H9 (cell line): ENCODE results near the gene GGTLC2. TPM values are rescaled to one million over a fixed set of nuclear protein-coding genes. Genes with fewer than 3 reads are reported as not detected.

Experiments
- DNase-seq: peaks from one replicate; pipeline ENCODE4 v3.0.0-alpha.2; 2017
- H2AFZ ChIP-seq: one replicate; pipeline ENCODE4 v1.6.1; 2013; ENCODE audit warnings: mild to moderate bottlenecking, low read length, control low read depth, moderate library complexity
- H2AK5ac ChIP-seq: 2 replicates; pipeline ENCODE4 v1.6.1; 2013; ENCODE audit warnings: low read length, control low read depth, mixed read lengths; ENCODE audit not compliant: insufficient read length
- H2BK120ac ChIP-seq: one replicate; pipeline ENCODE4 v1.6.1; 2013; ENCODE audit warnings: low read depth, mild to moderate bottlenecking, low read length, control low read depth, inconsistent platforms; ENCODE audit not compliant: poor library complexity, severe bottlenecking
- H2BK12ac ChIP-seq: 2 replicates; pipeline ENCODE4 v1.6.1; 2013; ENCODE audit warnings: low read length, control low read depth, mixed read lengths, low read depth; ENCODE audit not compliant: insufficient read length
- H2BK15ac ChIP-seq: 2 replicates; pipeline ENCODE4 v1.6.1; 2013; ENCODE audit warnings: low read depth, low read length, control low read depth
- H2BK20ac ChIP-seq: one replicate; pipeline ENCODE4 v1.6.1; 2013; ENCODE audit warnings: low read depth, mild to moderate bottlenecking, low read length, control low read depth, inconsistent platforms; ENCODE audit not compliant: poor library complexity, severe bottlenecking
- H2BK5ac ChIP-seq: 2 replicates; pipeline ENCODE4 v1.6.1; 2013; ENCODE audit warnings: low read length, control low read depth, mixed read lengths; ENCODE audit not compliant: insufficient read length
- H3K14ac ChIP-seq: 2 replicates; pipeline ENCODE4 v1.6.1; 2013; ENCODE audit warnings: low read length, control low read depth; ENCODE audit not compliant: insufficient read depth
- H3K18ac ChIP-seq: 2 replicates; pipeline ENCODE4 v1.6.1; 2013; ENCODE audit warnings: low read depth, mild to moderate bottlenecking, mixed read lengths, low read length, control low read depth; ENCODE audit not compliant: insufficient read length
- H3K23ac ChIP-seq: 2 replicates; pipeline ENCODE4 v1.6.1; 2013; ENCODE audit warnings: low read length, control low read depth, mixed read lengths, low read depth; ENCODE audit not compliant: insufficient read length
- H3K23me2 ChIP-seq: 2 replicates; pipeline ENCODE4 v1.6.1; 2013; ENCODE audit warnings: low read depth, mild to moderate bottlenecking, mixed read lengths, low read length, control low read depth; ENCODE audit not compliant: insufficient read length, poor library complexity, severe bottlenecking
- H3K27ac ChIP-seq: 2 replicates; pipeline ENCODE4 v1.5.1; 2013; ENCODE audit warnings: low read length, control low read depth, mixed read lengths, low read depth; ENCODE audit not compliant: insufficient read length
- H3K27me3 ChIP-seq: 2 replicates; pipeline ENCODE4 v1.6.1; 2013; ENCODE audit warnings: low read length, control low read depth, inconsistent platforms; ENCODE audit not compliant: insufficient read depth
- H3K4ac ChIP-seq: 2 replicates; pipeline ENCODE4 v1.6.1; 2013; ENCODE audit warnings: low read depth, mild to moderate bottlenecking, control low read depth, inconsistent platforms, low read length, moderate library complexity
- H3K4me1 ChIP-seq: 2 replicates; pipeline ENCODE4 v1.6.1; 2013; ENCODE audit warnings: low read length, control low read depth, inconsistent platforms; ENCODE audit not compliant: insufficient read depth
- H3K4me2 ChIP-seq: 2 replicates; pipeline ENCODE4 v1.6.1; 2013; ENCODE audit warnings: low read length, control low read depth, mixed read lengths; ENCODE audit not compliant: insufficient read length, insufficient read depth
- H3K56ac ChIP-seq: 2 replicates; pipeline ENCODE4 v1.6.1; 2013; ENCODE audit warnings: low read depth, mild to moderate bottlenecking, mixed read lengths, low read length, control low read depth; ENCODE audit not compliant: insufficient read length
- H3K79me1 ChIP-seq: 2 replicates; pipeline ENCODE4 v1.6.1; 2013; ENCODE audit warnings: low read depth, mild to moderate bottlenecking, moderate library complexity, low read length, control low read depth, inconsistent platforms; ENCODE audit not compliant: insufficient read depth, poor library complexity, severe bottlenecking
- H3K79me2 ChIP-seq: 2 replicates; pipeline ENCODE4 v1.6.1; 2013; ENCODE audit warnings: low read length, control low read depth, inconsistent platforms; ENCODE audit not compliant: insufficient read depth
- H3K9ac ChIP-seq: 2 replicates; pipeline ENCODE4 v1.6.1; 2013; ENCODE audit warnings: low read length, control low read depth, mixed read lengths; ENCODE audit not compliant: insufficient read length; ENCODE audit errors: extremely low read depth
- H3K9me3 ChIP-seq: one replicate; pipeline ENCODE4 v1.6.1; 2013; ENCODE audit warnings: low read depth, low read length, inconsistent platforms; ENCODE audit not compliant: control insufficient read depth
- H3T11ph ChIP-seq: one replicate; pipeline ENCODE4 v1.6.1; 2013; ENCODE audit warnings: mild to moderate bottlenecking, low read length, control low read depth, inconsistent platforms
- H4K20me1 ChIP-seq: one replicate; pipeline ENCODE4 v1.6.1; 2013; ENCODE audit not compliant: control insufficient read depth, insufficient read length, insufficient read depth
- H4K5ac ChIP-seq: 2 replicates; pipeline ENCODE4 v1.6.1; 2013; ENCODE audit warnings: low read depth, mild to moderate bottlenecking, mixed read lengths, low read length, control low read depth; ENCODE audit not compliant: insufficient read length
- H4K8ac ChIP-seq: replicated peaks from 2 replicates; pipeline ENCODE4 v1.6.1; 2013; ENCODE audit warnings: low read length, control low read depth, mixed read lengths, low read depth; ENCODE audit not compliant: insufficient read length
- H4K91ac ChIP-seq: 2 replicates; pipeline ENCODE4 v1.6.1; 2013; ENCODE audit warnings: low read depth, mild to moderate bottlenecking, moderate library complexity, mixed read lengths, low read length, control low read depth; ENCODE audit not compliant: insufficient read length
- H3K27ac Mint-ChIP-seq, 3 experiments: 2 replicates in 2 of 3; 3 replicates in 1 of 3; pipeline ENCODE4 v1.8.0; 2020 to 2021; ENCODE audit warnings: mixed read lengths in 3 of 3, mild to moderate bottlenecking in 1 of 3, moderate library complexity in 1 of 3
- H3K27me3 Mint-ChIP-seq: 2 replicates; pipeline ENCODE4 v1.8.0; 2021; ENCODE audit warnings: low read depth, mild to moderate bottlenecking, moderate library complexity, mixed read lengths
- H3K36me3 Mint-ChIP-seq, 3 experiments: 2 replicates in 2 of 3; 3 replicates in 1 of 3; pipeline ENCODE4 v1.8.0; 2020 to 2021; ENCODE audit warnings: low read depth in 3 of 3, mixed read lengths in 3 of 3; ENCODE audit not compliant: insufficient read depth in 1 of 3
- H3K4me1 Mint-ChIP-seq, 2 experiments: 2 replicates each; pipeline ENCODE4 v1.8.0; 2020; ENCODE audit warnings: mixed read lengths in 2 of 2
- H3K4me3 Mint-ChIP-seq, 2 experiments: 2 replicates in 1 of 2; 3 replicates in 1 of 2; pipeline ENCODE4 v1.8.0; 2020 to 2021; ENCODE audit warnings: mild to moderate bottlenecking in 2 of 2, mixed read lengths in 2 of 2, moderate library complexity in 1 of 2
- H3K9me3 Mint-ChIP-seq, 2 experiments: 2 replicates in 1 of 2; 3 replicates in 1 of 2; pipeline ENCODE4 v1.8.0; 2020; ENCODE audit warnings: mild to moderate bottlenecking in 2 of 2, mixed read lengths in 2 of 2, moderate library complexity in 1 of 2
- WGBS: extraction: QIAGEN DNeasy Blood & Tissue Kit; methylation state at CpG from one replicate; pipeline ENCODE4 v1.1.7; 2013; ENCODE audit warnings: missing lambda C conversion rate, low lambda C conversion rate, mixed read lengths; ENCODE audit not compliant: insufficient read length; ENCODE audit errors: extremely low coverage; 5-methylcytosine and 5-hydroxymethylcytosine counted together
- total RNA-seq: library from RNA; stranded (reverse); gene quantifications from 2 replicates; pipeline ENCODE4 v1.2.1, GENCODE V29; 2021
- TF ChIP-seq, protein P1 (sequence below): fragments of 200-600 bp; sonication (generic); conservative IDR thresholded peaks from 3 replicates; pipeline ENCODE4 v1.8.0; 2021; ENCODE audit warnings: antibody characterized with exemption, mild to moderate bottlenecking

Gene GGTLC2
- total RNA-seq, 1 experiment from 2014 or later, result not detected

DNA sequence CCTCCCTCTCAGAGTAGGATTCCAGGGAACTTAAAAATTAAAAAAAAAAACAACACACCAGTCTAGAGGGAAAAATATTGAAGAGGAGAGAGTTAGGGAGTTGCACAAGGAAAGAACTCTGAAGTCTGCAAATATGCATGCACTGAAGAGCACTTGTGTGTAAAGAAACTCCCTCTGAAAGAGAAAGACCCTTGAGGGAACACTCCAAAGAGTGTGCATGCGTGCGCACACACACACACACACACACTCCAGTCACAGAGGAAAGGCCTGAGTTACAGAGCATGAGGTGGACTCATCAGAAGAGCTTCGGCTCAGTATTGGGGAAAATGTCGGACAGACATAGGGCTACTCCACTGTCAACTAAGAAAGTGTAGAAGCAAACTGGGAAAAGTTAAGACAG is 30.1 kb downstream of the GGTLC2 start:
- no peaks in the 10 kb centered on the region for H4K20me1 ChIP-seq
- no peak overlapping the region for H2AK5ac ChIP-seq
- H2BK5ac ChIP-seq, result no peak overlapping the region
- Mint-ChIP-seq H3K27ac (no peak overlapping the region), H3K27me3 (peaks cover 100% of the 10 kb centered on the region), H3K4me1 (no peaks in the 10 kb centered on the region), H3K36me3 (no peaks in the 10 kb centered on the region; a peak in 1 of 7 replicates), H3K4me3 (no peak overlapping the region), H3K9me3 (peaks cover 8 to 13% of the 10 kb centered on the region in 2 experiments)
- no peak overlapping the region for H3K9ac ChIP-seq
- TF ChIP-seq, protein P1, sequence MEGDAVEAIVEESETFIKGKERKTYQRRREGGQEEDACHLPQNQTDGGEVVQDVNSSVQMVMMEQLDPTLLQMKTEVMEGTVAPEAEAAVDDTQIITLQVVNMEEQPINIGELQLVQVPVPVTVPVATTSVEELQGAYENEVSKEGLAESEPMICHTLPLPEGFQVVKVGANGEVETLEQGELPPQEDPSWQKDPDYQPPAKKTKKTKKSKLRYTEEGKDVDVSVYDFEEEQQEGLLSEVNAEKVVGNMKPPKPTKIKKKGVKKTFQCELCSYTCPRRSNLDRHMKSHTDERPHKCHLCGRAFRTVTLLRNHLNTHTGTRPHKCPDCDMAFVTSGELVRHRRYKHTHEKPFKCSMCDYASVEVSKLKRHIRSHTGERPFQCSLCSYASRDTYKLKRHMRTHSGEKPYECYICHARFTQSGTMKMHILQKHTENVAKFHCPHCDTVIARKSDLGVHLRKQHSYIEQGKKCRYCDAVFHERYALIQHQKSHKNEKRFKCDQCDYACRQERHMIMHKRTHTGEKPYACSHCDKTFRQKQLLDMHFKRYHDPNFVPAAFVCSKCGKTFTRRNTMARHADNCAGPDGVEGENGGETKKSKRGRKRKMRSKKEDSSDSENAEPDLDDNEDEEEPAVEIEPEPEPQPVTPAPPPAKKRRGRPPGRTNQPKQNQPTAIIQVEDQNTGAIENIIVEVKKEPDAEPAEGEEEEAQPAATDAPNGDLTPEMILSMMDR, result no peak
- H3K14ac ChIP-seq, result no peak overlapping the region
- no CpG with 5 or more reads among the region's 4 CpGs for WGBS
- H2BK20ac ChIP-seq, result no peak overlapping the region
- H4K91ac ChIP-seq, result no peak overlapping the region
- H4K8ac ChIP-seq, result no peak overlapping the region
- H3K27me3 ChIP-seq, result peaks cover 15% of the 10 kb centered on the region; the same call in 1 of the 2 replicates
- H3K79me1 ChIP-seq, result no peaks in the 10 kb centered on the region
- no peaks in the 10 kb centered on the region for H3K79me2 ChIP-seq
- no peak overlapping the region for H3K23ac ChIP-seq
- no peak overlapping the region for H3K18ac ChIP-seq
- no peaks in the 10 kb centered on the region for H3K9me3 ChIP-seq
- H3K56ac ChIP-seq, result no peak overlapping the region
- H3K27ac ChIP-seq, result no peak overlapping the region
- no peak overlapping the region for H2BK12ac ChIP-seq
- no peaks in the 10 kb centered on the region for H3K4me1 ChIP-seq
- H3T11ph ChIP-seq, result no peak overlapping the region
- no peak overlapping the region for H2BK120ac ChIP-seq
- DNase-seq, result no peak
- no peak overlapping the region for H4K5ac ChIP-seq
- H3K23me2 ChIP-seq, result no peaks in the 10 kb centered on the region
- H3K4me2 ChIP-seq, result no peak overlapping the region
- no peak overlapping the region for H2BK15ac ChIP-seq
- H2AFZ ChIP-seq, result no peak overlapping the region
- no peak overlapping the region for H3K4ac ChIP-seq
